Measurements from ENCODE around the gene DEFB123.

Gene DEFB123

GRCh38 chr20:31484001-31484400 is 43.6 kb downstream of the DEFB123 start:
- H2AFZ ChIP-seq (ENCODE audit: low read depth, low read length, severe bottlenecking) = no peak overlapping the region
- no peaks in the 10 kb centered on the region for H3F3A ChIP-seq (ENCODE audit: insufficient read depth)
- H3K79me2 ChIP-seq (ENCODE audit: insufficient read depth, low read length) = no peaks in the 10 kb centered on the region
- H3K4me2 ChIP-seq (ENCODE audit: low read depth, low read length, poor library complexity, severe bottlenecking) = no peak overlapping the region
- TF ChIP-seq EZH2phosphoT487 (conservative IDR thresholded peaks at IDR 0.05; ENCODE audit: low read length) (no peak), CTCF (IDR thresholded peaks at IDR 0.05; ENCODE audit: insufficient read depth, low read length, poor library complexity, severe bottlenecking) (no peak)
- no peak overlapping the region for H3K9ac ChIP-seq (ENCODE audit: low read length)
- H3K4me3 ChIP-seq (ENCODE audit: insufficient read depth, low read length, poor library complexity, severe bottlenecking) = no peak overlapping the region
- H3K9me2 ChIP-seq (replicated peaks; ENCODE audit: insufficient read depth, low read length) = no peaks in the 10 kb centered on the region
- H3K27me3 ChIP-seq (ENCODE audit: low read length) = no peaks in the 10 kb centered on the region
- H3K27ac ChIP-seq (ENCODE audit: low read depth, low read length) = no peak overlapping the region
- no peaks in the 10 kb centered on the region for H3K36me3 ChIP-seq (ENCODE audit: low read length)
- H3K9me3 ChIP-seq (ENCODE audit: insufficient read depth, low read length) = no peaks in the 10 kb centered on the region
- H4K20me1 ChIP-seq (ENCODE audit: low read depth, low read length) = no peaks in the 10 kb centered on the region

- Histone ChIP-seq H3K27me3 (ENCODE audit: low read length) (no peaks in the 10 kb centered on the region), H3K9me3 (ENCODE audit: insufficient read depth, low read length) (no peaks in the 10 kb centered on the region), H3F3A (ENCODE audit: insufficient read depth) (no peaks in the 10 kb centered on the region), H3K27ac (ENCODE audit: low read depth, low read length) (no peak overlapping the region), H3K9me2 (replicated peaks; ENCODE audit: insufficient read depth, low read length) (no peaks in the 10 kb centered on the region), H3K4me3 (ENCODE audit: insufficient read depth, low read length, poor library complexity, severe bottlenecking) (no peak overlapping the region), H3K79me2 (ENCODE audit: insufficient read depth, low read length) (no peaks in the 10 kb centered on the region), H3K36me3 (ENCODE audit: low read length) (no peaks in the 10 kb centered on the region), H3K4me2 (ENCODE audit: low read depth, low read length, poor library complexity, severe bottlenecking) (no peak overlapping the region), H2AFZ (ENCODE audit: low read depth, low read length, severe bottlenecking) (no peak overlapping the region), H4K20me1 (ENCODE audit: low read depth, low read length) (no peaks in the 10 kb centered on the region), H3K9ac (ENCODE audit: low read length) (no peak overlapping the region)
- TF ChIP-seq CTCF (IDR thresholded peaks at IDR 0.05; ENCODE audit: insufficient read depth, low read length, poor library complexity, severe bottlenecking) (no peak), EZH2phosphoT487 (conservative IDR thresholded peaks at IDR 0.05; ENCODE audit: low read length) (no peak)
Measured at GRCh38 chr20:31485450-31486339, 45.3 kb downstream of the DEFB123 start.

- no peaks in the 10 kb centered on the region for H3K79me2 ChIP-seq (ENCODE audit: insufficient read depth, low read length)
- no peaks in the 10 kb centered on the region for H3F3A ChIP-seq (ENCODE audit: insufficient read depth)
- no peaks in the 10 kb centered on the region for H4K20me1 ChIP-seq (ENCODE audit: low read depth, low read length)
- no peak overlapping the region for H3K4me3 ChIP-seq (ENCODE audit: insufficient read depth, low read length, poor library complexity, severe bottlenecking)
- H3K9ac ChIP-seq (ENCODE audit: low read length) = no peak overlapping the region
- H3K27ac ChIP-seq (ENCODE audit: low read depth, low read length) = no peak overlapping the region
- no peak overlapping the region for H3K4me2 ChIP-seq (ENCODE audit: low read depth, low read length, poor library complexity, severe bottlenecking)
- H2AFZ ChIP-seq (ENCODE audit: low read depth, low read length, severe bottlenecking) = no peak overlapping the region
- no peak for TF ChIP-seq EZH2phosphoT487 (conservative IDR thresholded peaks at IDR 0.05; ENCODE audit: low read length)
- no peak for TF ChIP-seq CTCF (IDR thresholded peaks at IDR 0.05; ENCODE audit: insufficient read depth, low read length, poor library complexity, severe bottlenecking)
- H3K9me3 ChIP-seq (ENCODE audit: insufficient read depth, low read length) = no peaks in the 10 kb centered on the region
- H3K9me2 ChIP-seq (replicated peaks; ENCODE audit: insufficient read depth, low read length) = no peaks in the 10 kb centered on the region
- no peaks in the 10 kb centered on the region for H3K27me3 ChIP-seq (ENCODE audit: low read length)
- no peaks in the 10 kb centered on the region for H3K36me3 ChIP-seq (ENCODE audit: low read length)
Measured at GRCh38 chr20:31488115-31488514, 47.7 kb downstream of the DEFB123 start.
